Hepatocyte (in vitro differentiated cells): ENCODE data around the gene DLEC1. TPM values are rescaled to one million over a fixed set of nuclear protein-coding genes. Genes with fewer than 3 reads are reported as not detected.

ENCODE experiments used
- DNase-seq: peaks from one replicate; pipeline ENCODE4 v3.0.0-alpha.2; 2016; ENCODE audit warnings: low spot score
- H2AFZ ChIP-seq: fragments of 200-600 bp; sonication (generic); 2 replicates; pipeline ENCODE4 v1.6.0; 2016; ENCODE audit warnings: antibody characterized with exemption, mild to moderate bottlenecking
- H3K27ac ChIP-seq: fragments of 200-600 bp; sonication (generic); 2 replicates; pipeline ENCODE4 v1.5.1; 2016; ENCODE audit warnings: mild to moderate bottlenecking
- H3K27me3 ChIP-seq: fragments of 200-600 bp; sonication (generic); 2 replicates; pipeline ENCODE4 v1.6.1; 2016
- H3K36me3 ChIP-seq: fragments of 200-600 bp; sonication (generic); replicated peaks from 2 replicates; pipeline ENCODE4 v1.5.1; 2016; ENCODE audit warnings: low read depth; ENCODE audit not compliant: insufficient read depth
- H3K4me1 ChIP-seq: fragments of 200-600 bp; sonication (generic); 2 replicates; pipeline ENCODE4 v1.5.1; 2016; ENCODE audit warnings: mild to moderate bottlenecking, moderate library complexity; ENCODE audit not compliant: insufficient read depth
- H3K4me2 ChIP-seq: fragments of 200-600 bp; sonication (generic); 2 replicates; pipeline ENCODE4 v1.6.0; 2016
- H3K4me3 ChIP-seq: fragments of 200-600 bp; sonication (generic); 2 replicates; pipeline ENCODE4 v1.5.1; 2016; ENCODE audit warnings: mild to moderate bottlenecking
- H3K79me2 ChIP-seq: fragments of 200-600 bp; sonication (generic); 2 replicates; pipeline ENCODE4 v1.6.0; 2017; ENCODE audit warnings: mild to moderate bottlenecking
- H3K9me2 ChIP-seq: fragments of 200-600 bp; sonication (generic); replicated peaks from 2 replicates; pipeline ENCODE4 v1.6.0; 2017; ENCODE audit warnings: mild to moderate bottlenecking; ENCODE audit not compliant: insufficient read depth
- H3K9me3 ChIP-seq: fragments of 200-600 bp; sonication (generic); 2 replicates; pipeline ENCODE4 v1.5.1; 2016; ENCODE audit warnings: low read depth, mild to moderate bottlenecking
- H4K20me1 ChIP-seq: fragments of 200-600 bp; sonication (generic); 2 replicates; pipeline ENCODE4 v1.6.0; 2016; ENCODE audit warnings: mild to moderate bottlenecking; ENCODE audit not compliant: insufficient read depth, poor library complexity, severe bottlenecking
- CTCF ChIP-seq: fragments of 200-600 bp; sonication (generic); IDR thresholded peaks from 2 replicates; pipeline ENCODE4 v1.5.1; 2016; ENCODE audit warnings: antibody characterized with exemption, mild to moderate bottlenecking; ENCODE audit not compliant: poor library complexity
- EZH2 ChIP-seq: fragments of 200-600 bp; sonication (generic); IDR thresholded peaks from 2 replicates; pipeline ENCODE4 v1.6.1; 2016; ENCODE audit warnings: antibody characterized with exemption, mild to moderate bottlenecking, borderline replicate concordance
- EZH2phosphoT487 ChIP-seq: fragments of 200-600 bp; sonication (generic); IDR thresholded peaks from one replicate; pipeline ENCODE4 v1.6.1; 2018; ENCODE audit warnings: antibody characterized with exemption, mild to moderate bottlenecking, low read depth, moderate library complexity; ENCODE audit not compliant: unreplicated experiment, severe bottlenecking
- WGBS: methylation state at CpG from one replicate; pipeline ENCODE4 v1.1.6; 2016; ENCODE audit warnings: low lambda C conversion rate; ENCODE audit errors: missing lambda C conversion rate; 5-methylcytosine and 5-hydroxymethylcytosine counted together
- polyA plus RNA-seq: library from polyadenylated mRNA; unstranded; fragments of >200 nt; fragmentation: Nextera tagmentation; extraction: Ambion mirVana; gene quantifications from 2 replicates; pipeline ENCODE4 v1.2.1, GENCODE V29; 2016
- total RNA-seq: library from RNA; depleted of rRNA; stranded (reverse); fragments of >200 nt; gene quantifications from 2 replicates; pipeline ENCODE4 v1.2.3, GENCODE V29; 2014

The DLEC1 gene
- total and polyA plus RNA-seq, 2 experiments from 2014 or later = 0.23 to 1.5 TPM

- H3K27ac ChIP-seq = no peak overlapping the region
- no peak for TF ChIP-seq EZH2
- no peak for TF ChIP-seq CTCF
- WGBS = 97% methylated on average over 10 of the region's 10 CpGs
- H3K79me2 ChIP-seq = peaks cover 6% of the 10 kb centered on the region
- no peaks in the 10 kb centered on the region for H3K9me3 ChIP-seq
- H2AFZ ChIP-seq = no peak overlapping the region
- H4K20me1 ChIP-seq = no peaks in the 10 kb centered on the region
- H3K27me3 ChIP-seq = no peaks in the 10 kb centered on the region
- no peaks in the 10 kb centered on the region for H3K9me2 ChIP-seq
- no peak overlapping the region for H3K4me3 ChIP-seq
- DNase-seq = no peak
- H3K4me2 ChIP-seq = no peak overlapping the region
- peaks cover 31% of the 10 kb centered on the region for H3K4me1 ChIP-seq
- no peaks in the 10 kb centered on the region for H3K36me3 ChIP-seq
Observed at GRCh38 chr3:37997342-37997741, 41.7 kb upstream of the DLEC1 start.

- H3K4me1 ChIP-seq = peaks cover 35% of the 10 kb centered on the region
- peak overlapping the region; percentile 90 for H3K4me2 ChIP-seq
- 91% methylated on average over 6 of the region's 6 CpGs for WGBS
- peaks cover 6% of the 10 kb centered on the region for H3K79me2 ChIP-seq
- no peak overlapping the region for H3K4me3 ChIP-seq
- H3K27me3 ChIP-seq = no peaks in the 10 kb centered on the region
- H3K27ac ChIP-seq = peak overlapping the region; percentile 91
- no peak for DNase-seq
- no peak overlapping the region for H2AFZ ChIP-seq
- TF ChIP-seq EZH2phosphoT487 (no peak), CTCF (no peak), EZH2 (no peak)
- H3K9me2 ChIP-seq = no peaks in the 10 kb centered on the region
- no peaks in the 10 kb centered on the region for H4K20me1 ChIP-seq
- H3K36me3 ChIP-seq = no peaks in the 10 kb centered on the region
- H3K9me3 ChIP-seq = no peaks in the 10 kb centered on the region
Observed at GRCh38 chr3:37997791-37998370, 41.1 kb upstream of the DLEC1 start.

- Histone ChIP-seq H3K4me2 (no peak overlapping the region), H3K27ac (no peak overlapping the region), H3K27me3 (no peaks in the 10 kb centered on the region), H3K9me2 (no peaks in the 10 kb centered on the region), H3K4me3 (no peak overlapping the region), H3K4me1 (peaks cover 35% of the 10 kb centered on the region), H2AFZ (no peak overlapping the region), H3K36me3 (no peaks in the 10 kb centered on the region), H3K79me2 (peaks cover 5% of the 10 kb centered on the region), H4K20me1 (no peaks in the 10 kb centered on the region), H3K9me3 (no peaks in the 10 kb centered on the region)
- WGBS = 93% methylated on average over 6 of the region's 6 CpGs
- no peak for TF ChIP-seq EZH2
- no peak for TF ChIP-seq EZH2phosphoT487
- no peak for TF ChIP-seq CTCF
- DNase-seq = no peak
Observed at GRCh38 chr3:37999836-38000235, 39.2 kb upstream of the DLEC1 start.
